HepG2 (cell line): ENCODE measurements around the gene JPT1. TPM values are rescaled to one million over a fixed set of nuclear protein-coding genes. Genes with fewer than 3 reads are reported as not detected.

ENCODE experiments used
- CEBPB ChIP-seq: IDR thresholded peaks from 2 replicates; pipeline ENCODE4 v1.6.1; 2011; ENCODE audit warnings: low read depth, low read length, improper control_type of control experiment, borderline replicate concordance
- HIC2 ChIP-seq: sonication (generic); formaldehyde crosslinking; IDR thresholded peaks from 2 replicates; pipeline ENCODE4 v1.9.0; 2022; ENCODE audit warnings: low read depth, missing genetic modification reagents
- KDM2A ChIP-seq: sonication (generic); formaldehyde crosslinking; IDR thresholded peaks from 2 replicates; pipeline ENCODE4 v1.4.0; 2020; ENCODE audit warnings: low read depth, missing genetic modification reagents, borderline replicate concordance
- MEF2D ChIP-seq: sonication (generic); formaldehyde crosslinking; IDR thresholded peaks from 2 replicates; pipeline ENCODE4 v1.5.1; 2020; ENCODE audit warnings: mild to moderate bottlenecking, missing genetic modification reagents
- MIER2 ChIP-seq: IDR thresholded peaks from 2 replicates; pipeline ENCODE4 v1.6.1; 2016; ENCODE audit warnings: missing biosample characterization, missing genetic modification reagents
- NCOA2 ChIP-seq: sonication (generic); formaldehyde crosslinking; IDR thresholded peaks from 2 replicates; pipeline ENCODE4 v1.8.0; 2022; ENCODE audit warnings: inconsistent platforms
- SNAI1 ChIP-seq: sonication (generic); formaldehyde crosslinking; IDR thresholded peaks from 2 replicates; pipeline ENCODE4 v1.5.0; 2020; ENCODE audit warnings: mild to moderate bottlenecking, missing genetic modification reagents, borderline replicate concordance
- ZBTB20 ChIP-seq: sonication (generic); formaldehyde crosslinking; IDR thresholded peaks from 2 replicates; pipeline ENCODE4 v1.8.1; 2023; ENCODE audit warnings: missing genetic modification reagents, low read depth, mild to moderate bottlenecking, borderline replicate concordance
- ZBTB37 ChIP-seq: sonication (generic); formaldehyde crosslinking; IDR thresholded peaks from 2 replicates; pipeline ENCODE4 v1.4.0; 2020; ENCODE audit warnings: mild to moderate bottlenecking, missing genetic modification reagents
- ZFP91 ChIP-seq: sonication (generic); formaldehyde crosslinking; IDR thresholded peaks from 2 replicates; pipeline ENCODE4 v1.9.0; 2022; ENCODE audit warnings: missing genetic modification reagents, mild to moderate bottlenecking, borderline replicate concordance
- ZNF224 ChIP-seq: sonication (generic); formaldehyde crosslinking; IDR thresholded peaks from 2 replicates; pipeline ENCODE4 v1.5.0; 2020; ENCODE audit warnings: mild to moderate bottlenecking, missing genetic modification reagents
- ZNF569 ChIP-seq: sonication (generic); formaldehyde crosslinking; IDR thresholded peaks from 2 replicates; pipeline ENCODE4 v1.5.0; 2020; ENCODE audit warnings: mild to moderate bottlenecking, missing genetic modification reagents, moderate library complexity, borderline replicate concordance
- ZNF598 ChIP-seq: sonication (generic); formaldehyde crosslinking; IDR thresholded peaks from 2 replicates; pipeline ENCODE4 v1.5.1; 2020; ENCODE audit warnings: mild to moderate bottlenecking, missing genetic modification reagents, borderline replicate concordance
- ZNF644 ChIP-seq: IDR thresholded peaks from 2 replicates; pipeline ENCODE4 v1.6.1; 2016; ENCODE audit warnings: low read depth
- ZNF660 ChIP-seq: sonication (generic); formaldehyde crosslinking; IDR thresholded peaks from 2 replicates; pipeline ENCODE4 v1.5.1; 2020; ENCODE audit warnings: mild to moderate bottlenecking, low read depth, missing genetic modification reagents, borderline replicate concordance
- ZNF800 ChIP-seq: sonication (generic); formaldehyde crosslinking; IDR thresholded peaks from 2 replicates; pipeline ENCODE4 v1.4.0; 2020; ENCODE audit warnings: missing genetic modification reagents
- polyA plus RNA-seq, 8 experiments: library from polyadenylated mRNA; depleted of rRNA in 3 of 8; stranded (reverse) in 7 of 8; unstranded in 1 of 8; fragments of >200 nt; fragmentation: Illumina TruSeq in 4 of 8; extraction: Trizol in 4 of 8; gene quantifications; 2 replicates each; pipeline versions ENCODE4 v1.2.1 to v1.2.3, GENCODE V29; 2011 to 2016; ENCODE audit warnings: low read depth in 4 of 8, missing spikeins in 1 of 8, mixed read lengths in 1 of 8; ENCODE audit not compliant: insufficient read depth in 1 of 8
- total RNA-seq, 5 experiments: library from RNA; depleted of rRNA; stranded (reverse); fragments of >200 nt; fragmentation: Illumina TruSeq; extraction: Trizol; gene quantifications; 2 replicates each; pipeline ENCODE4 v1.2.3, GENCODE V29; 2016; ENCODE audit warnings: low read depth in 1 of 5

Gene JPT1
- total and polyA plus RNA-seq, 2 of the 13 experiments (the other 11 are each of a cell fraction or from before 2014, with no cell fraction given), result 43.3 to 256 TPM

GRCh38 chr17:75088465-75089417, 65.6 kb downstream of the JPT1 start (continued):
- TF ChIP-seq ZBTB20 (CRISPR knock-in tag) (no peak), HIC2 (CRISPR knock-in tag) (peak; percentile 44; the same call in 1 of the 2 replicates), KDM2A (CRISPR knock-in tag) (0 out of 2 replicates have a peak, but pooled peaks have one; percentile 47), ZNF598 (CRISPR knock-in tag) (0 out of 2 replicates have a peak, but pooled peaks have one; percentile 48), ZNF660 (CRISPR knock-in tag) (no peak), ZNF224 (CRISPR knock-in tag) (0 out of 2 replicates have a peak, but pooled peaks have one; percentile 41), CEBPB (no peak), ZBTB37 (CRISPR knock-in tag) (peak; percentile 58; the same call in 1 of the 2 replicates), ZNF569 (no peak), NCOA2 (CRISPR knock-in tag) (no peak), ZNF800 (CRISPR knock-in tag) (0 out of 2 replicates have a peak, but pooled peaks have one; percentile 60), ZFP91 (CRISPR knock-in tag) (peak; percentile 30; the same call in 1 of the 2 replicates), SNAI1 (0 out of 2 replicates have a peak, but pooled peaks have one; percentile 46), MEF2D (CRISPR knock-in tag) (no peak), ZNF644 (CRISPR knock-in tag) (peak; percentile 83; the same call in 1 of the 2 replicates), MIER2 (CRISPR knock-in tag) (no peak)
